K562 (cell line): Measurements from ENCODE around the gene ERBB4.

Experiments used
- EP300 ChIP-seq: IDR thresholded peaks from 2 replicates; pipeline ENCODE4 v1.6.1; 2012; ENCODE audit warnings: low read length, improper control_type of control experiment
- FOXA1 ChIP-seq: fragments of 450-650 bp; IDR thresholded peaks from 2 replicates; pipeline ENCODE4 v1.6.1; 2016; ENCODE audit warnings: mild to moderate bottlenecking, borderline replicate concordance
- HNRNPH1 ChIP-seq: fragments of 200-400 bp; formaldehyde crosslinking; optimal IDR thresholded peaks from 2 replicates; pipeline ENCODE3; 2017; ENCODE audit warnings: low read depth, mild to moderate bottlenecking, low read length, moderate library complexity
- JUND ChIP-seq, 2 experiments: IDR thresholded peaks; 2 replicates in 1 of 2; 3 replicates in 1 of 2; pipeline ENCODE4 v1.6.1; 2011; ENCODE audit warnings: borderline replicate concordance in 2 of 2, low read depth in 2 of 2, low read length in 2 of 2, improper control_type of control experiment in 1 of 2, missing biosample characterization in 1 of 2, missing genetic modification characterization in 1 of 2, missing genetic modification reagents in 1 of 2
- NBN ChIP-seq: fragments of 450-650 bp; IDR thresholded peaks from 2 replicates; pipeline ENCODE4 v1.6.1; 2016; ENCODE audit warnings: low read depth, mild to moderate bottlenecking
- RCOR1 ChIP-seq, 2 experiments: IDR thresholded peaks; 2 replicates each; pipeline ENCODE4 v1.6.1; 2012; ENCODE audit warnings: low read depth in 2 of 2, low read length in 2 of 2, borderline replicate concordance in 1 of 2, improper control_type of control experiment in 1 of 2
- RFX1 ChIP-seq: fragments of 450-650 bp; IDR thresholded peaks from 2 replicates; pipeline ENCODE4 v1.6.1; 2016; ENCODE audit warnings: mild to moderate bottlenecking, moderate library complexity
- ZKSCAN1 ChIP-seq: fragments of 150-350 bp; IDR thresholded peaks from 2 replicates; pipeline ENCODE4 v1.6.1; 2016; ENCODE audit warnings: low read depth, low read length

DNA sequence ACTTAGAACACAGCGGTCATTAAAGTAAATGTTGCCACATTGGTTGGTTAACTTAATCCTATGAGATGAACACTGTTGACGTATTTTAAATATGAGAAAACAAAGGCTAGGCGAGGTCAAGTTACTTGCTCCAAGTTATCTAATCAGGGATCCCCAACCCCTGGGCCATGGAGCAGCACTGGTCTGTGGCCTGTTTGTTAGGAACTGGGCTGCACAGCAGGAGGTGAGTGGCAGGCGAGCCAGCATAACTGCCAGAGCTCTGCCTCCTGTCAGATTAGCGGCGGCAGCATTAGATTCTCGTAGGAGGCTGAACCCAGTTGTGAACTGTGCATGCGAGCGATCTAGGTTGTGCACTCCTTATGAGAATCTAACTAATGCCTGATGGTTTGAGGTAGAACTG is 1103.3 kb downstream of the ERBB4 start:
- TF ChIP-seq JUND (IDR thresholded peaks at IDR 0.05; ENCODE audit: borderline replicate concordance, low read depth, low read length) (no peak), JUND (tag; IDR thresholded peaks at IDR 0.05; ENCODE audit: borderline replicate concordance, low read depth, low read length) (no peak), NBN (no peak), ZKSCAN1 (no peak), RCOR1 (IDR thresholded peaks at IDR 0.05; ENCODE audit: borderline replicate concordance in 1 of 2, low read depth in 2 of 2, low read length in 2 of 2) (no peak), FOXA1 (no peak), HNRNPH1 (no peak), EP300 (no peak), RFX1 (no peak)
